Fibroblast of skin of back (primary cell): Measurements from ENCODE around the gene TEAD3.
A peak's percentile ranks its signal among the peaks of the same experiment; 100 is the strongest.

Experiments
- DNase-seq: peaks from one replicate; pipeline ENCODE4 v3.0.0-alpha.2; 2013

The TEAD3 gene

DNA sequence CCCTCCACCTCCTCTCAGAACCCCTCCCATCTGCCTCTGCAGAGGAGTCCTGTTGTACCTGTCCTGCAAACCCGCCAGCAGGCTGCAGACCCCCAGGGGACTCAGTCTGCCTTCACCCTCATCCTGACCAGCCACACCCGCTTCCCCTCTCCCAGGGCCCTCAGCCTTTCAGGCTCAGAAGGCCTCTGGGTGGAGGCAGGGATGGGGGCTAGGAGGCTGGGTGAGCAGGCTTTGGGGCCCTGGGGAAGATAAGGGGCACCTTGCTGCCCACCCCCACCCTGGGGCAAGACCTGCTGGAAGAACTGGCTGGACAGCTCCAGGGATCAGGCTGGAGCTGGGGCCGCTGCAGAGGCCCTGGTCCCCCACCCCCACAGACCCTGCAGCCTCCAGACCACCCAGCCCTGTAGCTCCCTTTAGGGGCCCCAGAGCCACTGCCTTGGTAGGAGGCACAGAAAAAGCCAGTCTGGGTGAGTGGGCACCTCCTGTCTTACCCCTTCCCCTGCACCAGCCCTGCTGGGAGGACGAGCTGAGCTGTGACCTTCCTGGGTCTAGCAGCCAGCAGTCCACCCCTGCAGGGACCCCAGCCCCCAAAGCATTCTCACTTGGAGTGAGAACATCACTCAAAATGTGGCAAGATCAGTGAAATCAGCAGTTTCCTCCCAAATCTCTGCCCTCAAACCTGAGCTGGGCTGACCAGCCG is 5.2 kb downstream of the TEAD3 start:
- no peak for DNase-seq

DNA sequence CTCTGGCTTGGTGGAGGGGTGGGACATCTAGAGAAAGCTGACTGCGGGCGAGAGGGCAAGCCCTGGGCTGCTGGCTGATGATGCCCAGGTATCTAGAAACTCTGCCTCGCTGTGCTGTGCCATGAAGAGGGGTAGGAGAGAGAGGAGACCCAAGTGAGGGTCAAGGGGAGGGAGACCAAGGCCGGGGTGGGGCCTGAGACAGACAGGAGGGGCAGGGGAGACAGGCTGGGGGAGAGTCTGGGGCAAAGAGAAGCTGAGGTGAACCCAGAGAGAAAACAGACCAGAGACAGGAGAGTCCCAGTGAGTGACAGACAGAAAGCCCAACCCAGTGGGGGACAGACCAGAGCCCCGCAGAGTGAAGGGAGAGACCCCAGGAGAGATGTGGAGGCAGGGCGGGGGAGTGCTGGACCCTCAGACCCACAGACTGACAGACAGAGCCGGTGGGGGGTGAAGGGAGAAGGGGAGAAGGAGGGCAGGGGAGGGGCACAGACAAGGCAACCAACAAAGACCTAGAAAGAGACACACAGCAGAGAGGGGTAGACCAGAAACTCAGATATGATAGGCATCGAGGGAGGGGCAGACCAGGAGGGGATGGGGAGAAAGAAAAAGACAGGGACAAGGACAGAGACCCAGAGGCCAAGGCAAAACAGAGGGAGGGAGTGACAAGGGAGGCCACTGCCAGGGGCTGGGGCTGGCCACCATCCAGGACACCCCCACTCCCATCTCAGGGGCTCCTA is 5.9 kb downstream of the TEAD3 start:
- no peak for DNase-seq

DNA sequence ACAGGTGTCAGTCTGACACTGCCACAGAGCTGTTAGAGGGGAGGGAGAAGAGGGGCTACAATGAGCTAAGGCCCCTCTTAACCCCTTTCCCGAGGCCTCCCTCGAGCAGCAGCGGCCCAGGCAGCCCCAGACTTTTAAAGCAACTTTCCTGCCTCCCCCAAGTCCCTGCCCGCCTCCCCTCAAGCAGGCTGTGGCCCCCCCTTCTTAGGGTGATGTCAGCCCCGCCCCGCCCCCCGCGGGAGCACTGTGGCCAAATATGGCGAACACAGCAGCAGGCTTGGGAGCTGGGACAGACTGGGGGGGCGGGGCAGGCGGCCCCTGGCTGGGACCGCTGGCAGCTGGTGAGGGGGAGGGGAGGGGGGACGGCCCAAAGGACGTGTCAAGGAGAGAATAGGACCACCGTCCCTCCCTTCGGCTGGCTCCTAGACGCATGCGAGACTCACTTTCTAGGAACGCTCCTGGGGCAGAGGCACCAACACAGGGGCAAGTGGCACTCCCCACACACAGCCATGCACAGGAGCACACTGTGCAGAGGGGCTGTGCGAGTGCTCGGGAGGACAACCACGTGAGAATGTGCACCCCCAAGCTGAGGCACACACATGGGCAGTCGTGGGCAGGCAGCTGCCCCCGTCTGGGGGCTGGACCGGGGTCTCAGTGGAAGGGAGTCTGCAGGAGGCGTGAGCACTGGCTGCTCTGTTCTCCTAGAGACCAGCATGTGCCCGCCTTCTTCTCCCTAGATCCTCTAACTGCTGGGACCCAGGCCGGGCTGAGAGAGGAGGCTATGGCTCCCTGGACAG is 6.7 kb downstream of the TEAD3 start:
- DNase-seq, result peak; percentile 95

DNA sequence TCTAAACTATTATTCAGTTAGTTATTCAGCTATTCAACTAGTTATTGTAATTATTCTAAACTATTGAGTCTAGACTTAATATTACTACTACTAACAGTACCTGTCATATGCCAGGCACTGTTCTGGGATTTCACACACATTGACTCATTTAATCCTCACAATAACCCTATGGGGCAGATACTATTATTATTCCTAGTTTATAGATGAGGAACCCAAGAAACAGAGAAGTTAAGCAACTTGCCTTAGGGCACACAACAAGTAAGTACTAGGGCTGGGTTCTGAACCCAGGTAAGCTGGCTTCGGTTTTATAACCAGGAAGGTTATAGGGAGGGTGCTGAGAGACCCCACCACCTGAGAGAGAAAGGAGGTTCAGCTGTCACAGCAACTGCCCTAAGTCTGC is 7.8 kb downstream of the TEAD3 start:
- DNase-seq, result no peak

DNA sequence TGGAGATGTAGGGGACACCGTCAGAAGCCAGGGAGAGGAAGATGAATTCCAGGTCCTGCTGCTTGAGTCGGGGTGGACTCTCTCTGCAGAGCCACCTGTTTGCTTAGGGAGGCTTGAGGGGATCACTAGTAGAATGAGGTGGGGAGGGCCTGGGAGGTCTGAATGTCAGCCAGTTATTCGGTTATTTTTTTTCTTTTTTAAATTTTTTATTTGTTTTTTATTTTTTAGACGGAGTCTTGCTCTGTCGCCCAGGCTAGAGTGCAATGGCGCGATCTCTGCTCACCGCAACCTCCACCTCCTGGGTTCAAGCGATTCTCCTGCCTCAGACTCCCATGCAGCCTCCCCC is 8.4 kb downstream of the TEAD3 start:
- no peak for DNase-seq

DNA sequence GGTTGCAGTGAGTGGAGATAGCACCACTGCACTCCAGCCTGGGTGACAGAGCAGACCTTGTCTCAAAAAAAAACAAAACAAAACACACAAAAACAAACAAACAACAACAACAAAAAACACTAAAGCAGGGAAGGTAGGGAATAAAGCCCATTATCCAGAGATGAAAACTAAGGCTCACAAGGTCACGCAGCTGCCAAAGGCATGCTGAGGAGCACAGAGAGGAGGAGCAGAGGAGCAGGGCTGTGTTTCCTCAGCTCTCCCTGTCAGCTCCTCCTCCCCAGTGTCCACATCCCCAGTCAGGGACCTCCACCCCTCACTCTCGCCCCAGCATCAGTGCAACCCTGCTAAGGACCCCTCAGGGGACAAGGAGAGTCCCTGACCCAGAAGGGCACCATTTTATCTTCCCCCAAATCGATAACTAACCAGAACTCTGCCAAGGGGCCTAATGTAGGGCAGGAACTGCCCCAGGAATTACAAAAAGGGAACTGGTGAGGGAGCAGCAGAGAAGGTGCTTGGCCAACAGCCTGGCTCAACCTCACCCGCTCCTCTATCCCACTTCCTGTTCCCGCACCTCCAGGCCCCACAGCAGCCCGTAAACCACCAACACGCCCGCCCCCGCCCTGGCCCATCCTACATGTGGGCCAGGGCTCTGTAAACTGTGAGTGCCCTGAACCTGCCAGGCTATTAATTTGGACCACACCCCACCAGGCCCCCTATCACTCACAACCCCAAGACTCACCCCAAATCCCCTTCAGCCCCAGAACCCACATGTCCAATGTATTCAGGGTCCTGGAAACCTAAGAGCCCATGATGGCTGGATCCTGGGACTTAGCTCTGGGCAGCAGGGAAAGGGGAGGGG is 9.0 kb downstream of the TEAD3 start:
- DNase-seq, result peak; percentile 55

DNA sequence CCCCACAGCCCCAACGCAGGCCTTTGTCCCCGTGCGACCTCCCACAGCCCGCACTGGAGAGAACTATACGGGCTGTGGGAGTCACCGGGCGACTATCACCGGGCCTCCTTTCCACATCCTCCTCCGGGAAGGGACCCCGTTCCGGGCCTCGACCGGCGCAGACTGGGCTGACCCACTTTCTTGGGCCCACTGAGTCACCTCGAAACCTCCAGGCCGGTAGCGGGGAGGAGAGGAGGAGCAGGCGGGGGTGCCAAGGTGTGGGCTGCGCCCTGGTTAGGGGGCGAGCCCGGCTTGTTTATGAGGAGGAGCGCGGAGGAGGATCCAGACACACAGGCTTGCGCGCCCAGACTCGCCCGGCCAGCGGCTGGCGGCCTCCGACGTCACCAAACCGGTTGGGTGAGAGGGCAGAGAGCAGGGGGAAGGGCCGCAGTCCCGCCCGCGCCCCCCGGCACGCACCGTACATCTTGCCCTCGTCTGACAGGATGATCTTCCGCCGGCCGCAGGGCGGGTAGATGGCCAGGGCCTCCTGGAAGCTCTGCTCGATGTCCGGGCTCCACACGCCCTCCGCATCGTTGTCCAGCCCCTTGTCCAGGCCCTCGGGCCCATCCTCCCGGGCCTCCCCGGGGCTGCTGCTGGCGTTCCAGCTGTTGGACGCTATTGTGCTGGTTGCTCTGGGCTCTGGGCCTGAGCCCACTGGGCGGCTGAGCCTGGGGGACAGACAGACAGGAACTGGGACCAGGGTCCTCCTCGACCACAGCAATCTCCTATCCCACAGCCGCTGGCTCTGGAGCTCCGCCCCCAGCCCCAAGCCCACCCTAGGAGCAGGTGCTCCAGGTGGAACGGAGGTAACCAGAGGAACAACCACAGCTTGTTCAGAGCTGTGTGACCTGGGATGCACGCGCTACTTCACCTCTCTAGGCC is 10.6 kb downstream of the TEAD3 start:
- DNase-seq, result no peak

DNA sequence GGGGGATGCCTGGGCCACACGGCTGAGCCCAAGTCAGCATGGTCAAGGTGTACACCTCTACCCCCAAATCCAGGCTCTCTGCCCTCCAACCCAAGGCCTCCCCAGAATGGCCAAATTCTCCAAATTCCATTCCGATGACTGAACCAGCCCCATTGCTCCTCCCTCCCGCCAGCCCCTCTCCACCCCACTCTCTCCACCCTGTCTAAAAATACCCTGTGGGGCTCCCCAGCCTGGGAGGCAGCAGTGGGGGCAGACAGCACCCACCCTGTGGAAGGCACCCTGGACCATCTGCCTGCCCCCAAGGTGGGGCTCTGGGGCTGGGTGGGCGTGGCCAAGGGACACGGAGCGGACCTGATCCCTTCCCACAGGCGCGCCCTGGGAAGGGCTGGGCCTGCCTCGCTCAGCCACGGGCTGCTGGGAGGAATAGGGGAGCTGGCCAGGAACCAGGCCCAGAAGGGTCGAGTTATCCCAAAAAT is 11.4 kb downstream of the TEAD3 start:
- DNase-seq, result peak; percentile 93

DNA sequence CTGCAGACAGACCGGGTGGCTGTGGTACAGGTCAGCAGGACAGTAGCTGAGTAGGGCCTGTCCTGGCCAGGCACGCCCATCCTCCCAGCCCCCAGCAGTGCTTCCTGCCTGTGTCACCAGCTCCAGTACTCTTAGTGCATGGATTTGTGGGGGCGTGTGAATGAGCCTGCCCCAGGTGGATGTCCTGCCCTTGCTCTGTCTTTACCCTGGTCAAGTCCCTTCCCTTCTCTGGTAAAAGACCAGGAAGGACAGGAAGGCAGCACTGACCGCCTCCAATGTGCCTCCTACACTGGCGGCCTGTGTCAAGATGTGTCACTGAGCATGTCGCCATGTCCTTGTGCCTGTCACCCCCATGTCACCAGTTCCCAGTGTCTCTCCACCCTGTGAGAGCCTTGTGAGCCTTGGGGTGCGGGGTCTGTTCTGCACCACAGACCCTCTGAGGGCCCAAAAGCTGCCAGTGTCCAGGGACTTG is 11.9 kb downstream of the TEAD3 start:
- peak; percentile 60 for DNase-seq

DNA sequence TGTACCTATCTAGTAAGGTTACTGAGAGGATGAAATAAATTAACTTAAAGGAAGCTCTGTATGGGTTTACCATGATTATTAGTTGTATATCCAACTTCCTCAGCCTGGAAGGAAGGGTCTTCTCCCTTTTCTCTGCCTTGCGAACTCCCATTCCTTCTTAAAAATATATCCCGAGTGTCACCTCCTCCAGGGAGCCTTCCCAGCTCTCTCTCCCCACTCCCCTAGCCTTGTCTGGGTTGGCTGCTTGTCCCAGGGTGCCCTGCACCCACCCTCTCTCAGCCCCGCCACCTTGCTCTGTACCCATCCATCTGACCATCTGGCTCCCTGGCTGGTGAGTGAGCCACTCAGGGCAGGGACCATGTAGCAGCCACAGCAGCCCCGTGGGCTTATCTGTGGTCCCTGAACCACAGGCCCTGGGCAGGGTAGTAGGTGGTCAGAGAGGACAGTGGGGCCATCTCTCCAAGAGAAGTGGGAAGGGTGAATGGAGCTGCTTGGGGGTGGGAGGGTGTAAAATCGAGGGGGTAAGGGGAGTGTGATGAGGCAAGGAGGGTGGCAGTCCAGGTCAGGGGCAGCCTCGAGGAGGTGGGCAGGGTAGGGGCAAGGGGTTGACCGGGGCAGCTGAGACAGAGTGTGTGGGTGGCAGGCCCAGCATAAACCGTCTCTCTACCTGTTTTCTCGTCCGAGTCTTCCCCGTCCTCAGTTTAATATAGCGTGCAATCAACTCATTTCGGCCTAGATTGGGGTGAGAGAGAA is 12.8 kb downstream of the TEAD3 start:
- DNase-seq, result no peak

DNA sequence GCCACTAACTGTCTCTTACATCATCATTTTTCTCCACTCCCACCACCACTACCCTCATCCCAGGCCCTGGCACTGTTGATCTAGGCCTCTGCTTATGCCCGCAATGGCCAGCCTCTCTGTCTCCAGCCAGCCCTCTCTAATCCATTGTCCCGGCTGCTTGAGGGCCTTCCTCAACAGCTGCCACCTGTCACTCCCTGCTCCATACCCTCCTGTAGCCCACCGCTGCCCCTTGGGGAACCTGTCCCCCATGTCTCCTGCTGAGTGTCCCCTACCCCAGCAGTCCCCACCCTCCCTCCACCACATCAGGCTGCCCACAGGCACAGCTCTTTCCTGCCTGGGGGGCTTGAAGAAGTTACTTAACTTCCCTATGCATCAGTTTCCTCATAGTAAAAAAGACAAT is 13.4 kb downstream of the TEAD3 start:
- no peak for DNase-seq

DNA sequence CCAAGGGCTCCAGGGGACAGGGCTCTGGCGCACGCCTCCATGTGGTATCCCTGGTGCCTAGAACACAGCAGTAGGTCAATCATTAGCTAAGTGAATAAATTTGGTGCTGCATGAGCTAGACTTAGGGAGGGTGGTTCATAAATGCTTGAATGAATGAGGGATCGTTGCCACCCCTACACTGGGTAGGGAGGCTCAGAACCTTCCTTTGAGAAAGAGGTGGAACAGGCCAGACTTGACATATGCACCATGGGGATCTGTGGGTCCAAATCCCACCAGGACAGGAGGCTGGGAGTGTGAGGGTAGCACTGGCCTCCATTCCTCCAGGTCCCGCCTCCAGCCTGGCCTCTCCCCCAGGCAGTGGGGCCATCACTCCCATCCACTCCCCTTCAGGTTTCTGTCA is 13.8 kb downstream of the TEAD3 start:
- DNase-seq, result no peak

DNA sequence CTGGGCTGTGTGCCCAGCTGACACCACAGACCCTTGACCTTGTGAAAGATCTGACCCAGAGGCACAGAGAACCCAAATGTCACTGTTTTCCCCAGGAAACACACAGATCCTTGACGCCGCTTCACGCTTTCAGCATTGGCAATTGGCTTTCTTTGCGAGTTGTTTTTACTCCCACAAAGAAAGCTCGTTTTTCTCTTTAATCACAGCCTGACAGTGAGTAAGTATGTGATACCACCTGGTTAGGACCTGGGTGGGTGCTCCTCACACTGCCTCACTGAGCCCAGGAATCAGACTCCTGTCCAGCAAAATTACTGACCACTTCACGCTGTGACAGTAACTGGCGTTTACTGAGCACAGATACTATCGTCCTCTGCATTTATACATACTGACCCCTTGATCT is 15.7 kb downstream of the TEAD3 start:
- no peak for DNase-seq

DNA sequence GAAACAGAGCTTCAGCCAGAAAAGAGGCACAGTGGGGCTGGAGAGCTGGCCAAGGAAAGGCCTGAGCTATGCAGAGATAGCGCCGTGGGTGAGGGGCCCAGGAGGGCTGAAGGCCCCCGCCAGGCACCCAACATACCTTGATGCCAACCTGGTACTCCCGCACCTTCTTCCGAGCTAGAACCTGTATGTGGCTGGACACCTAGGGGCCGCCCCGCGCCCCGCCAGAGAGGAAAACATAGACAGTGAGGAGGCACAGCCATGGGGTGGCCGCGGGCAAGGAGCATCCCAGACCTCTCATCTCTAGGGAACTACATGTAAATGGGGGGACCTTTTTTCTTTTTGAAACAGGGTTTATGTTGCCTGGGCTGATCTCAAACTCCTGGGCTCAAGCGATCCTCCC is 16.7 kb downstream of the TEAD3 start:
- DNase-seq, result no peak

DNA sequence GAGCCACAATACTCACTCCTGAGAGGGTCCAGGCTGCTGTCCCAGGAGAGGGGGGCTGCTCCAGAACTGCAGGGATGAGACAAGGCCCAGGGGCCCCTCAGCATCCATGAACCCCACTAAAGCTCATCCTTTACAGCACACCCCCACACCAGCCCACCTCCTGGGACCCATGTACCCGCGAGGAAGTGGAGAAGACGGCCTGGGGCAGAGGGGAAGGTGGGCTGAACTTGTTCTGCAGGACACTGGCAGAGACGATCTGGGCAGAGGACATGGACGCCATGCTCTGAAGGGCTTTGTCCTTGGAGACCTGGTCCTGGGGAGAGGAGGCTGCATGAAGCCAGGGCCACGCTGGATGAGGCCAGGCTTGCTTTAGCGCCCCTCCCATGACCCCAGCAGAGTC is 18.6 kb downstream of the TEAD3 start:
- DNase-seq, result no peak

DNA sequence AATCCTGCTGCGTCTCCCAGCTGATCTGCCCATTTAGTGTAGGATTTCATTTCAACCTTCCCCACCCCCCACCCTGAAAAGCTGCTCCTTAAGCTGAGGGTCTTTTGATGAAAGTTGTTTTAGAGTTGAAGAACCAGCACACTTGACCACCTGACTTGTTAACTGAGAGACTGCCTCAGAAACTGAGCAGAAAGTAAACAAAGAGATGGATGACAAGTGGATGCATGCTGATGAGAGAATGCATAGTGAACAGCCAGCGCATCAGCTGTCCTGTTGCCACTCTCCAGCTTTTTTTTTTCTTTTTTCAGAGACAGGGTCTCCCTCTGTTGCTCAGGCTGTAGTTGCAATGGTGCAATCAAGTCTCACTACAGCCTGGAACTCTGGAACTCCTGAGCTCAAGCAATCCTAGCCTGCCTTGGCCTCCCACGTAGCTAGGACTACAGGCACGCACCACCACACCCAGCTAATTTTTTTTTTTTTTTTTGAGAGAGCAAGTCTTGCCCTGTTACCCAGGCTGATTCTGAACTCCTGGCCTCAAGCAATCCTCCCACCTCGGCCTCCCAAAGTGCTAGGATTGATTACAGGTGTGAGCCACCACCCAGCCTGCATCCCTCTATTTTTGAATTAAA is 19.2 kb downstream of the TEAD3 start:
- no peak for DNase-seq

DNA sequence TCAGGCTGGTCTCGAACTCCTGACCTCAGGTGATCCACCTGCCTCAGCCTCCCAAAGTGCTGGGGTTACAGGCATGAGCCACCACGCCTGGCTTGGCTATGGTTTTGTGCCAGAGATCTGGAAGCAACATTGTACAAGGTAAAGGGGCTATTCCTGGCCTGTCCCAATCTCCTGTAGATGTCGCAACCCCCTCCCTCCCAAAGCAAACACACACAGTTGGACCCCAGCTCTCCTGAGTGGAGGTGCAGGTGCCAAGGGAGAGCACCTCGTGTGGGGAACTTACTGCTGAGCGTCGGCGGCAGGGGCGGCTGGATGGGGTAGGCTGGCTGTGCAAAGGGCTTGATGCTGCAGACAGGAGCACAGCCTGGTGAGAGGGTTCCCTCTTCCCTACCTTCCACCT is 19.9 kb downstream of the TEAD3 start:
- DNase-seq, result no peak

DNA sequence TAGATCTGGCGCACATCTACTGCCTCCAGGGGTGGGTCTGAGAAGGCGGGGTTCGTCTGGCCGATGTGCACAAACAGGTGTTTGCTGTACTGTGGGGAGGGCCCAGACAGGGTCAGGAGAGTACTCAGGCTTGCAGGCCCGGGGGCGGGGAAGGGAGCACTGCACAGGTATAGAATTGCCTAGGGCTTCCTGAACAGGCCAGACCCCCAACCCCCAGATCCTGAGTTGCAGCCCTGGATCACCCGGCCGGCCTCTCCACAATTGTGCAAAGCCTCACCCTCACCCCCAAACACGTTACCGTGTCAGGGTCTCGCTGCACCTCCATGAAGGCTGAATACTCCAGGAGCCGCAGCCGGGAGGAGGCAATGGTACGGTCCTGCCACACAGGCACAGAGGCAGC is 20.9 kb downstream of the TEAD3 start:
- no peak for DNase-seq

DNA sequence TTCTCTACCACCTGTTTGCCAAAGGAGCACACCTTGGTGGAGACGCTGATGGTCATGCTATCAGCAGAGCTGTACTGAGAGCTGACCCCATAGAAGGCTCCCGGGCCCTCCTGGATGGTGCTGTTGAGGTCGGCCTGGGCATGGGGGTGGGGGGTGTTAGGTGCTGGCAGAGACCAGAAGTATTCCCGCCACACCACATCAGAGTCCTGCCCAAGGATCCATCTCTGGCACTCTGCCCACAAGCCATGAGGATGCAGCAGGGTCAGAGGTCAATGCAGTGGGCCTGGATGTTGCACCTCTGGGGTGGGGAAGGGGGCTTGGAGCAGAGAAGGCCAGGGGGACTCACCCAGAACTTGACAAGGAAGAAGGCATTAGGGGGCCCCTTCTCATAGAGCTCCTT is 21.3 kb downstream of the TEAD3 start:
- no peak for DNase-seq

DNA sequence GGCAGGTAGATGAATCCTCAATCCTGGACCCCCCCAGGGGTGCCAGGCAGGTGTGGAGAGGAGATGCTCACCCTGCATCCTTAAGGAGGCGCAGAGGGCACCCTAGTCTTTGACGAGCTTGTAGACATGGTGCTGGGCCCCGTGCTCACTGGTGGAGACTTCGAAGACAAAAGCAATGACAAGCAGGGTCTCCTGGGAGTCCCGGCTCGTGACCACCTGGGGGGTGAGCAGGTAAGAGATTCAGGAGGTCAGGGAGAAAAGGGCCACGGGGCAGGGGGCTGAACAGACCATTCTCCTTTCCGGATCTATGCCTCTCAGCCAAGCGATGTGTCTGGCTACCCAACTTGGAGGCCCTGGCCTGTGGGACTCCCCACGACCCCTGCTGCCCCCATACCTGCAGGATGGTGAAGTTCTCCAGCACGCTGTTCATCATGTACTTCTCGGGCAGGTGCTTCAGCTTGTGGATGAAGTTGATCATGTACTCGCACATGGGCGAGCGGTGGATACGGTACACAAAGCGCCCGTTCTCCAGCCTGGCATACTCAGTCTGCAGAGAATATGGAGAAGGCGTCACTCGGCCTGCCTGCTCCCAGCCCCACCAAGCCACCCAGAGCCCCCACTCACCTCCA is 21.8 kb downstream of the TEAD3 start:
- no peak for DNase-seq
